ENCODE measurements around the gene SLC24A4. TPM values are rescaled to one million over a fixed set of nuclear protein-coding genes. Genes with fewer than 3 reads are reported as not detected.

Gene SLC24A4
- total RNA-seq, 1 donor from 2014 or later = not detected

GRCh38 chr14:92411941-92412340, 89.0 kb downstream of the SLC24A4 start:
- no peaks in the 10 kb centered on the region for H3K36me3 ChIP-seq
- no peak overlapping the region for H3K4me3 ChIP-seq
- intact Hi-C loops (cut with DNase I) = no loop called here
- H3K9me3 ChIP-seq = no peaks in the 10 kb centered on the region
- no peak overlapping the region for H3K27ac ChIP-seq
- peaks cover 0 to 20% of the 10 kb centered on the region in 2 donors for H3K4me1 ChIP-seq
- H3K27me3 ChIP-seq = no peaks in the 10 kb centered on the region
- no peak for DNase-seq (ENCODE audit: low spot score in 2 of 2)
- TF ChIP-seq, protein P1, sequence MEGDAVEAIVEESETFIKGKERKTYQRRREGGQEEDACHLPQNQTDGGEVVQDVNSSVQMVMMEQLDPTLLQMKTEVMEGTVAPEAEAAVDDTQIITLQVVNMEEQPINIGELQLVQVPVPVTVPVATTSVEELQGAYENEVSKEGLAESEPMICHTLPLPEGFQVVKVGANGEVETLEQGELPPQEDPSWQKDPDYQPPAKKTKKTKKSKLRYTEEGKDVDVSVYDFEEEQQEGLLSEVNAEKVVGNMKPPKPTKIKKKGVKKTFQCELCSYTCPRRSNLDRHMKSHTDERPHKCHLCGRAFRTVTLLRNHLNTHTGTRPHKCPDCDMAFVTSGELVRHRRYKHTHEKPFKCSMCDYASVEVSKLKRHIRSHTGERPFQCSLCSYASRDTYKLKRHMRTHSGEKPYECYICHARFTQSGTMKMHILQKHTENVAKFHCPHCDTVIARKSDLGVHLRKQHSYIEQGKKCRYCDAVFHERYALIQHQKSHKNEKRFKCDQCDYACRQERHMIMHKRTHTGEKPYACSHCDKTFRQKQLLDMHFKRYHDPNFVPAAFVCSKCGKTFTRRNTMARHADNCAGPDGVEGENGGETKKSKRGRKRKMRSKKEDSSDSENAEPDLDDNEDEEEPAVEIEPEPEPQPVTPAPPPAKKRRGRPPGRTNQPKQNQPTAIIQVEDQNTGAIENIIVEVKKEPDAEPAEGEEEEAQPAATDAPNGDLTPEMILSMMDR (IDR thresholded peaks at IDR 0.05) = no peak

GRCh38 chr14:92412912-92413311, 89.9 kb downstream of the SLC24A4 start:
- H3K9me3 ChIP-seq = no peaks in the 10 kb centered on the region
- no peak overlapping the region for H3K27ac ChIP-seq
- DNase-seq (ENCODE audit: low spot score in 2 of 2) = no peak
- H3K4me1 ChIP-seq = peaks cover 0 to 21% of the 10 kb centered on the region in 2 donors
- H3K36me3 ChIP-seq = no peaks in the 10 kb centered on the region
- H3K27me3 ChIP-seq = no peaks in the 10 kb centered on the region
- TF ChIP-seq, protein P1 (IDR thresholded peaks at IDR 0.05) = no peak
- no peak overlapping the region for H3K4me3 ChIP-seq
- intact Hi-C loops (cut with DNase I) = no loop called here

DNA sequence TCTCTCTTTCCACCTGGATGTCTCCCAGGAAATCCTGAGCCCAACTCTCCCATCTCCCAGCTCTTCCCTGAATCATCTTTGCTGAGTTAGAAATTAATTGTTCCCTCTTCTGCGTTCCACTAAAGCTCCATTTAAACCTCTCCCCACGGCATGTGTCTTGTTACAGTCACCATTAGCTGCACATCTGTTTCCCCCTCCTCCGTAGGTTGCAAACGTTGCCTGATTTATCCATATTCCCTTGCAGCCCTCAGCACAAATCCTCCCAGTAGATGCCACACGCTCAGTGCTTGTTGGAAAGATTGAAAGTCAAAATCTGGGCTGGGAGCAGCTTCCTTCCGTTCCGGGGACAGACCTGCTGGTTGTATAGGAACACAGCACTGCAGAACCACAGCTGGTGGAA, 90.4 kb downstream of the SLC24A4 start:
- intact Hi-C loops (cut with DNase I) = no loop called here

DNA sequence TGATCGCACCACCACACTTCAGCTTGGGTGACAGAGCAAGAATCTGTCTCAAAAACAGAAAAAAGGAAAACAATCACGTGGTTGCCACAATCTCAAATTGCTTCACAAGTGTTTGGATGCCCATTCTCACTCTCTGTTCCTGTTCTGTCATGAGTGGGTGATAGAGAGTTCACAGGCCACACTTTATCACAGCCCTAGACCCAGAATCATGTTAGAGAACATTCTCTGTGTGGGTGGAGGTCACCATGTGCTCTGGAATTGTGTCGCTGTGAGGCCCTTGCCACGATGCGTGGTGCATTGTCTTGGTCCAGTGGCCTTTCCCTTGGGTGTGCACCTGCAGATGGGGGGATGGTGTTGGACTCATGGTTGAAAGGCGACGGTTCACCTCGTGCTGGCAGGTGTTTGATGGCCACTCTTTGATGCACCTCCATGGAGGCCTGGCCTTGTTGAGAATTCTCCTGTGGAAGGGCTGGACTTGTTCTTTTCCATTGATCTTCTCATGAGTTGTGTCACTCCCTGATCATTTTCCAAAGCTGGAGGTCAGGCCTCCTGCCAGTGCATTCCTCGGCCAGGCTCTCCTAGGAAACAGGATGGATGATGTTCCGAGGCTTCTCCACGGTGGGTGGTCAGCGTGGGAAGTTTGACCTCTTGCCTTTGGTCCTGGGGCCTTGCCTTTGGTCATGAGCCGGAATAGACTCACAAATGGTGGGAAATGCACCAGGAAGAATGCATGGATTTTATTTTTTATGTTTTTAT, 91.9 kb downstream of the SLC24A4 start:
- intact Hi-C loops (cut with DNase I) = no loop called here
- Histone ChIP-seq H3K36me3 (no peaks in the 10 kb centered on the region), H3K4me1 (peaks cover 0 to 9% of the 10 kb centered on the region in 2 donors), H3K9me3 (no peaks in the 10 kb centered on the region), H3K4me3 (no peak overlapping the region), H3K27me3 (no peaks in the 10 kb centered on the region), H3K27ac (no peak overlapping the region)
- DNase-seq (ENCODE audit: low spot score in 2 of 2) = no peak
- TF ChIP-seq, protein P1 (IDR thresholded peaks at IDR 0.05) = no peak

More for the DNA sequence above, 90.4 kb downstream of the SLC24A4 start:
- H3K27me3 ChIP-seq = no peaks in the 10 kb centered on the region
- H3K27ac ChIP-seq = no peak overlapping the region
- TF ChIP-seq, protein P1 (IDR thresholded peaks at IDR 0.05) = no peak
- DNase-seq (ENCODE audit: low spot score in 2 of 2) = no peak
- no peaks in the 10 kb centered on the region for H3K9me3 ChIP-seq
- H3K4me1 ChIP-seq = peaks cover 0 to 17% of the 10 kb centered on the region in 2 donors
- H3K36me3 ChIP-seq = no peaks in the 10 kb centered on the region
- no peak overlapping the region for H3K4me3 ChIP-seq

DNA sequence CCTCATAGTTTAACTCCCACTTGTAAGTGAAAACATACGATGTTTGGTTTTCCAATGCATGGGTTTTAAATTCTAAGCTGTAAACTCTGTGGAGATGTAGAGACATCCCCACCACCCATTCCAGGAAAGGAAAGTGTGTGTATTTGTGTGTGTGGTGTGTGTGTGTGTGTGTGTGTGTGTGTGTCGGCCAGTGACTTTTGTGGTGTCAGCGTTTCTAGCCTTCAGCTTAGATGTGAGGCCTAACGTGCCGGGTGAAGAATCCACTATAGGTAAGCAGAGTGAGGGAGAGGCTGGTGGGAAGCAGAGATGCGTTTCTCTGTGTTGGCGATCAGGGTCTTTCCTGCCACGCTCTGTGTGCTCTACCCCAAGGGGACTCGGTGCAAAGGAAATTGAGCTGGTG, 93.0 kb downstream of the SLC24A4 start:
- Histone ChIP-seq H3K36me3 (no peaks in the 10 kb centered on the region), H3K4me1 (peaks cover 0 to 9% of the 10 kb centered on the region in 2 donors), H3K27ac (peak overlapping the region; percentile 18 to 71), H3K9me3 (no peaks in the 10 kb centered on the region), H3K4me3 (no peak overlapping the region), H3K27me3 (no peaks in the 10 kb centered on the region)
- DNase-seq (ENCODE audit: low spot score in 2 of 2) = no peak
- intact Hi-C loops (cut with DNase I) = no loop called here
- TF ChIP-seq, protein P1 (IDR thresholded peaks at IDR 0.05) = no peak
